MM.1S (cell line): ENCODE results near the gene WIPF3.
A peak's percentile ranks its signal among the peaks of the same experiment; 100 is the strongest.

Experiments
- DNase-seq: peaks from one replicate; pipeline ENCODE4 v3.0.0-alpha.2; 2015
- H2AFZ ChIP-seq: fragments of 300-600 bp; sonication (generic); 2 replicates; pipeline ENCODE4 v1.6.0; 2016; ENCODE audit warnings: antibody characterized with exemption, low read length
- H3F3A ChIP-seq: fragments of 300-600 bp; sonication (generic); 2 replicates; pipeline ENCODE4 v1.6.1; 2016; ENCODE audit warnings: mild to moderate bottlenecking, antibody characterized with exemption, low read length, moderate library complexity, mixed read lengths; ENCODE audit not compliant: insufficient read depth
- H3K27ac ChIP-seq: fragments of 300-600 bp; sonication (generic); 2 replicates; pipeline ENCODE4 v1.5.1; 2016; ENCODE audit warnings: mild to moderate bottlenecking, low read length
- H3K27me3 ChIP-seq: fragments of 300-600 bp; sonication (generic); replicated peaks from 2 replicates; pipeline ENCODE4 v1.6.0; 2016; ENCODE audit warnings: low read length; ENCODE audit not compliant: insufficient read depth
- H3K36me3 ChIP-seq: fragments of 300-600 bp; sonication (generic); replicated peaks from 2 replicates; pipeline ENCODE4 v1.6.1; 2016; ENCODE audit warnings: mild to moderate bottlenecking, low read length, mixed read lengths; ENCODE audit not compliant: insufficient read depth
- H3K4me1 ChIP-seq: fragments of 300-600 bp; sonication (generic); 2 replicates; pipeline ENCODE4 v1.6.1; 2016; ENCODE audit warnings: low read length, mixed read lengths
- H3K4me2 ChIP-seq: fragments of 300-600 bp; sonication (generic); 2 replicates; pipeline ENCODE4 v1.6.0; 2016; ENCODE audit warnings: low read depth, low read length
- H3K4me3 ChIP-seq: fragments of 300-600 bp; sonication (generic); 2 replicates; pipeline ENCODE4 v1.5.1; 2016; ENCODE audit warnings: low read length, mixed read lengths
- H3K79me2 ChIP-seq: fragments of 300-600 bp; sonication (generic); 2 replicates; pipeline ENCODE4 v1.6.1; 2016; ENCODE audit warnings: mixed run types, low read length, mixed read lengths
- H3K9ac ChIP-seq: fragments of 300-600 bp; sonication (generic); 2 replicates; pipeline ENCODE4 v1.6.1; 2016; ENCODE audit warnings: low read length, mixed read lengths
- H3K9me2 ChIP-seq: fragments of 300-600 bp; sonication (generic); replicated peaks from 2 replicates; pipeline ENCODE4 v1.6.1; 2016; ENCODE audit warnings: mild to moderate bottlenecking, low read length, mixed read lengths; ENCODE audit not compliant: insufficient read depth
- H3K9me3 ChIP-seq: fragments of 300-600 bp; sonication (generic); replicated peaks from 2 replicates; pipeline ENCODE4 v1.6.1; 2016; ENCODE audit warnings: mild to moderate bottlenecking, low read length, mixed read lengths; ENCODE audit not compliant: insufficient read depth
- H4K20me1 ChIP-seq: fragments of 300-600 bp; sonication (generic); 2 replicates; pipeline ENCODE4 v1.6.1; 2016; ENCODE audit warnings: mild to moderate bottlenecking, low read length, moderate library complexity, mixed read lengths; ENCODE audit not compliant: insufficient read depth
- EZH2 ChIP-seq: fragments of 300-600 bp; sonication (generic); optimal IDR thresholded peaks from 2 replicates; pipeline ENCODE3; 2017; ENCODE audit warnings: low read depth, mild to moderate bottlenecking, antibody characterized with exemption, low read length, mixed read lengths
- EZH2phosphoT487 ChIP-seq: fragments of 300-600 bp; sonication (generic); IDR thresholded peaks from 2 replicates; pipeline ENCODE4 v1.6.1; 2018; ENCODE audit warnings: antibody characterized with exemption, low read length
- TF ChIP-seq, protein P1 (sequence below): fragments of 300-600 bp; sonication (generic); IDR thresholded peaks from 2 replicates; pipeline ENCODE4 v1.5.1; 2016; ENCODE audit warnings: antibody characterized with exemption, low read length, mixed read lengths

WIPF3 gene

DNA sequence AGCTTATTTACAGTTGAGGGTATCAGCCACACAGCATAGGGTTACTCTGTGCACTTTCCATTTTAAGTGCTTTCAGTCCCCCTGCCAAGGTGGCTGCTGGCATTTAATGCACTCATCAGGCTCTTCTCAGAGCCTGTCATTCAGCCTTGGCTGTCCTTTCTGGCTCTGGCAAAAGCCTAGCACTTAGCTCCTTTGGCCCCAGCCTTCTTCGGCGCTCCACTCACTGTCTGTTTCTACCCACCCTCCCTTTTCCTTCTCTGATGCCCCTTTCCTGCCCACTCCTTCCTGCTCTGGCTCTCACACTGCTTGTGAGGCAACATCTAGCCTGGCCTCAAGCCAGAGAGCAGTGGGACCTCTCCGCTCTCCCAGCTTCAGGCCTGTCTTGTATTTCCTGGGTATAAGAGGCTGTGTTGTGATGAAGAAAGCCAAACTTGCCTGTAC, 60.2 kb downstream of the WIPF3 start:
- Histone ChIP-seq H3K4me2 (no peak overlapping the region), H3K36me3 (no peaks in the 10 kb centered on the region), H3K4me1 (peaks cover 8% of the 10 kb centered on the region; the same call in 1 of the 2 replicates), H2AFZ (no peak overlapping the region), H3F3A (no peaks in the 10 kb centered on the region), H3K9me3 (no peaks in the 10 kb centered on the region), H3K27me3 (no peaks in the 10 kb centered on the region), H4K20me1 (no peaks in the 10 kb centered on the region), H3K9ac (no peak overlapping the region), H3K27ac (no peak overlapping the region), H3K9me2 (no peaks in the 10 kb centered on the region), H3K79me2 (no peaks in the 10 kb centered on the region), H3K4me3 (no peak overlapping the region)
- TF ChIP-seq EZH2phosphoT487 (no peak), EZH2 (no peak)
- TF ChIP-seq, protein P1, sequence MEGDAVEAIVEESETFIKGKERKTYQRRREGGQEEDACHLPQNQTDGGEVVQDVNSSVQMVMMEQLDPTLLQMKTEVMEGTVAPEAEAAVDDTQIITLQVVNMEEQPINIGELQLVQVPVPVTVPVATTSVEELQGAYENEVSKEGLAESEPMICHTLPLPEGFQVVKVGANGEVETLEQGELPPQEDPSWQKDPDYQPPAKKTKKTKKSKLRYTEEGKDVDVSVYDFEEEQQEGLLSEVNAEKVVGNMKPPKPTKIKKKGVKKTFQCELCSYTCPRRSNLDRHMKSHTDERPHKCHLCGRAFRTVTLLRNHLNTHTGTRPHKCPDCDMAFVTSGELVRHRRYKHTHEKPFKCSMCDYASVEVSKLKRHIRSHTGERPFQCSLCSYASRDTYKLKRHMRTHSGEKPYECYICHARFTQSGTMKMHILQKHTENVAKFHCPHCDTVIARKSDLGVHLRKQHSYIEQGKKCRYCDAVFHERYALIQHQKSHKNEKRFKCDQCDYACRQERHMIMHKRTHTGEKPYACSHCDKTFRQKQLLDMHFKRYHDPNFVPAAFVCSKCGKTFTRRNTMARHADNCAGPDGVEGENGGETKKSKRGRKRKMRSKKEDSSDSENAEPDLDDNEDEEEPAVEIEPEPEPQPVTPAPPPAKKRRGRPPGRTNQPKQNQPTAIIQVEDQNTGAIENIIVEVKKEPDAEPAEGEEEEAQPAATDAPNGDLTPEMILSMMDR: no peak
- peak; percentile 46 for DNase-seq

DNA sequence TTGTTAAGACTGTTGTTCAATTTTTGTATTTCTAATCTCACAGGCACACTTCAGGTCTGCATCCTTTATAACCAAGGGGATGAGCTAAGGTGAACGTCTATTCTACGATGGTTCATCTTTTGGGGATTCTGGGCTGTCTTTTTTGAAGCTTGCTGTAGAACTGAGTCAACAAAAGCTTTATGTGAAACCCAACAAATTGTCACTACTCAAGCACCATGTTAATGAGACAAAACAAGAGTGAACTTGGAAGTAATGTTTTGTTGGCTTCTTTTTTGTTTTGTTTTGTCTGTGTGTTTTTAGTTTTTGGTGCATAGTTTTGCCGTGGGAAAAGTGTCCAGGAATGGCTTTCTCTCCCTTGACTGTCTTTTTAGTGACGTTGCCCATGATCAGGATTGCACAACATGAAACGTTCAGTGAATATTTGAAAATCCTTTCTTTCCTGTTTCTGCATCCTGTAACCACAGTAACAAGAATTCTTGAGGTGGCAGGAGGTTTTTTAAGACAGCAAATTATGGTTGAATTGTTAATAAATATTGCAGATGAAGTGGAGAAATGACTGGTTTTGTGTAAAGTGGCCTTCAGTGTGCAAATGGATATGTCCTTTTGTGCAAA, 65.6 kb downstream of the WIPF3 start:
- H3K27me3 ChIP-seq: no peaks in the 10 kb centered on the region
- no peak overlapping the region for H3K9ac ChIP-seq
- no peaks in the 10 kb centered on the region for H3K9me2 ChIP-seq
- no peak overlapping the region for H3K4me3 ChIP-seq
- no peaks in the 10 kb centered on the region for H4K20me1 ChIP-seq
- H3K27ac ChIP-seq: no peak overlapping the region
- peaks cover 16% of the 10 kb centered on the region for H3K4me1 ChIP-seq
- TF ChIP-seq, protein P1: no peak
- TF ChIP-seq EZH2phosphoT487: no peak
- TF ChIP-seq EZH2: no peak
- no peak overlapping the region for H2AFZ ChIP-seq
- no peak for DNase-seq
- H3F3A ChIP-seq: no peaks in the 10 kb centered on the region; the same call in 1 of the 2 replicates
- H3K79me2 ChIP-seq: no peaks in the 10 kb centered on the region
- no peaks in the 10 kb centered on the region for H3K36me3 ChIP-seq
- no peaks in the 10 kb centered on the region for H3K9me3 ChIP-seq
- no peak overlapping the region for H3K4me2 ChIP-seq

DNA sequence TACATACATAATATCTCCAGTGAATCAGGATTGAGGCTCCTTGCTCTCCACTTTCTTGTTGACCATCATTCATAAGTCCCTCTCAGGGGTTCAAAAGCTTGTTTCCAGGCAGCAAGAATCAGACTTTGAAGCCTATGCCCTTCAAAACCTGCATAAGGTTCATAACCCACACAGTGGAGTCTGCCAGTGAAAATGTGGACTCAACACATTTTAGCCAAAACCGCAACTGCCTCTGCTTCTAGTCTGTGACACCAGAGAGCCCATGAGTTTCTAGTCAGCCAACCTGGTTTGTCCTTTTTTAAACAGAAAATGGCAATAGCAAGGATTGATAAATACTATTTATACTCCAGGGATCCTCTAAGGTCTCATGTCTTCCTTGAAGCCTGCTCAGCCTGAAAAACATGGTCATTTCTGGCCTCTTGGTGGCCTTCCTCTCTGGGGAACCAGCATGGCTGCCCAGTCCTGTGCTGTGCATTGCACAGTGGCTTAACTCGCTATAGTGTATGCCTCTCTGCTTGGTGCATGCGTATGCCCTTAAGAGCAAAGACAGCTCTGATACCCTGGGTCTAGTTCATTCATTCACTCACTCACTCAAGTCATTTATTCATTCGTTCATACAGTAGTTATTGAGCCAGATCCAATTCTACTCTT, 67.5 kb downstream of the WIPF3 start:
- H3K4me2 ChIP-seq: peak overlapping the region; percentile 50; the same call in 1 of the 2 replicates
- TF ChIP-seq, protein P1: no peak
- TF ChIP-seq EZH2phosphoT487: no peak
- H3K36me3 ChIP-seq: no peaks in the 10 kb centered on the region
- no peak overlapping the region for H3K4me3 ChIP-seq
- H3K9me3 ChIP-seq: no peaks in the 10 kb centered on the region
- no peaks in the 10 kb centered on the region for H3K79me2 ChIP-seq
- H3K4me1 ChIP-seq: peaks cover 15% of the 10 kb centered on the region
- H2AFZ ChIP-seq: peak overlapping the region; percentile 33
- no peaks in the 10 kb centered on the region for H3K27me3 ChIP-seq
- H3K9me2 ChIP-seq: no peaks in the 10 kb centered on the region
- H3K9ac ChIP-seq: no peak overlapping the region
- DNase-seq: peak; percentile 93
- H3F3A ChIP-seq: no peaks in the 10 kb centered on the region; the same call in 1 of the 2 replicates
- H3K27ac ChIP-seq: peak overlapping the region; percentile 35; the same call in 1 of the 2 replicates
- H4K20me1 ChIP-seq: no peaks in the 10 kb centered on the region
